DMS 273 treated with DMSO at 0.1 percent for 48 hours (cell line): ENCODE results near the gene EYA3.

ENCODE experiments used
- DNase-seq: peaks from one replicate; lab custom pipeline; 2025; lab: John Stamatoyannopoulos, UW

The EYA3 gene

GRCh38 chr1:28112388-28113241 is 24.2 kb upstream of the EYA3 start:
- DNase-seq = no peak

DNA sequence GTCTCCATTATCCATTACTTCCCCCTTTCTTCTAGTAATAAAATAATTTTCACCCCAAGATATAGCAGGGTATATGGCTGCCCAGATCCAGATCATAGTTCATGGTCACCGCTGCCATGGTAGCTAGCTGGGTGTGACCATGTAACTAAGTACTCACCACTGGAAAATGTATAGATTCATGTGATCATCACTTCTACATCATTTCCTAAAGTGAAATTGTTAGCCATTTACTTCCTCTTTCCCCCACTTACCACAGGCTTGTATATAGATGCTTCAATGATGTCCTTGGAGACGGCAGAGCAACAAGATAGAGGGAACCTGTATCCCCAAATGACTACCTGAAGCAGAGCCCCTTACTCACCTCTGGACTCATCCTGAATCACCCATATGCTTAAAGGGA is 22.7 kb upstream of the EYA3 start:
- no peak for DNase-seq

- DNase-seq = no peak
These were observed 22.1 kb upstream of the EYA3 start for GRCh38 chr1:28110555-28110954.

GRCh38 chr1:28109639-28110038 is 21.2 kb upstream of the EYA3 start:
- no peak for DNase-seq

DNA sequence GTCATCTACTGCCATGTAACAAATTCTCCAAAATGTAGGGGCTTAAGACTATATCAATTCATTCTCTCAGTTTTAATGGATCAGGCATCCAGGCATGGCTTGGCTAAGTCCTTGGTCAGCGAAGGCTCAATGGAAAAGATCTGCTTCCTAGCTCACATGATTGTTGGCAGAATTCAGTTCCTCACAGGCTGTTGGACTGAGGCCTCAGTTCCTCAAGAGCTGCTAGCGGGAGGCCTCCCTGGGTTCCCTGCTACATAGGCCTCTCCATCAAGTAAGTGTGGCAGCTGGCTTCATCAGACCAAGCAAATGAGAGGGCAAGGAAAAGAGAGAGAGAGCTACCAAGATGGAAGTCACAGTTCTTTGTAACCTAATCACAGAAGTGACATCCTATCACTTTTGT is 19.6 kb upstream of the EYA3 start:
- no peak for DNase-seq

DNA sequence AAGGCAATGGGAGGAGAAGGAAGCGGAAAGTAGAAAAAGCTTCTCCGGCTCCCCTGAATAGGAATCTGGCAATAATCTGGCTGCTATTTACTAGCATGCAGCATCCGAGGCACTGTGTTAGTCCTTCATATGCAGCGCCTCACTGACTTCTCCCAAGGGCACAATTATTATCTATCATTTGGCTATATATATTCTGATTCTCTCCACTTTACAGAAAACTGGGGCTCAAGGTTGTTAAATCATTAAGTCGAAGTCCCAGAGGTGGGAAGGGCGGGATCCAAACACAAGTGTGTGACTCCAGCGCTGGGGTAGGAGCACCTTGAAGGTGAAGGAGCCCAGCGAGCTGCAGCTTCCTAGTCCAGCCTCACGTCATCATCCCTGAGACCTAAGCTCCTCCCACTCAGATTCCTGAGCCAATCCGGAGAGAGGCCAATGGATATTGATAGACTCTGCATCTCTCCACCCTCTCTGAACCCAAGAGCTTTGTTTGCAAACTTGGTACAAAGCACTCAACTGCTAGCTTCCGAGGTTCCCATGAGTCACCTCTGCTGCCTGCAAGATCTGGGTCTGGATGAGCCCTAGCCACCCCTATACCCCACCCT is 16.6 kb upstream of the EYA3 start:
- DNase-seq = no peak

DNA sequence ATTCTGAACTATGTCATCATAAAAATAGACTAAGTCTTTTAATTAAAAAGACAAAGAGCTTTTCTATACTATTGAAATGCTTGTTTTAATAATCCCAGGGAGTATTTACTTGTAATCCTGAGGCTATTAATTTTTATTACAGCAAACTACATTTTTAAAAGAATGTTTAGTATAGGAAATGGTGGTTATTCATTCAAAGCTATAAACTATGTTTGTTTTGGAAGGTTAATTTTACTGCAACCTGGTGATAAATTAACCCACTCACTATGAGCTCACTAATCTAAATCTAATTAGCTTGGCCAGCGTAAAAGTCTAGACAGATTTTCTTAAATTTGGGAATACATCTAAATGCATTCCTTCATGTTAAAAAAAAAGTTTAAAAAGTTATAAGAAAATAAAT is 13.8 kb upstream of the EYA3 start:
- no peak for DNase-seq

DNA sequence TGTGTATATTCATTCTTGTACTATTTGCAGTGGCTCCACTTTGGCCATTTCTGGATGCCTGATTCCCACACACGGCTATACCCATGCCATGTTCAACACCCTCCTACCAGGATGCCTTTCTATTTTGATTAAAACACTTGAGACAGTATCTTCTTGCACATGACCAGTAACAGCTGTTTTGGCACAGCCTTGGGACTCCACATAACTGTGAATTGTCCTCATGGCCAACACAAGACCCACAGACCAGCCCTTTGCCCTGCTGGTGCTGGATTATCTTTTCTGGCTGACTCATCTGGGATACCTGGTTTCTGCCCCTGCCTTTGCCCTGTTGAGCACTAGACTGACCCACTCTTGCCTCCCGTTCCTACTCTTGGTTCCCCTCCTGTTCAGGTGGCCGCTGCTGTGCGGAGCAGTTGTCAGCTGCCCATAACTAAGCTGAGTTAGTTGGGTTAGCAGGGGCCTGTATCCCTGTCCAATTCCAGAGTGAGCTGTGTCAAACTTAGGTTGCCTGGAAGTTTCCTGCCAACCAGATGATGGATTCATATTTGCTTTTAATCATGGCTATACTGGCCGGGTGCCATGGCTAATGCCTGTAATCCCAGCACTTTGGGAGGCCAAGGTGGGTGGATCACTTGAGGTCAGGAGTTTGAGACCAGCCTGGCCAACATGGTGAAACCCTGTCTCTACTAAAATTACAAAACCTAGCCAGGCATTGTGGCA is 10.8 kb upstream of the EYA3 start:
- no peak for DNase-seq

DNA sequence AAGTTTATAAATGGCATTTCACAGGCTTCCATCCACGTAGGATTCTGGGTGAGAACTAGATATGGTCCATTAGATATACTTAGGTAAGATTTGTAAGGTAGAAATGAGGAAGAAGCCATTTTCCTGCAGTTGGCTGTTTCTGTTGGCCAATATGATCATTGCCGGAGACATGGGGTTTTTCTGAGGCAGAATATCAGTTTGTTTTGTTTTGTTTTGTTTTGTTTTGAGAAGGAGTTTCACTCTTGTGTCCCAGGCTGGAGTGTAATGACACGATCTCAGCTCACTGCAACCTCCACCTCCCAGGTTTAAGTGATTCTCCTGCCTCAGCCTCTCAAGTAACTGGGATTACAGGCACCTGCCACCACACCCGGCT is 8.7 kb upstream of the EYA3 start:
- DNase-seq = no peak

DNA sequence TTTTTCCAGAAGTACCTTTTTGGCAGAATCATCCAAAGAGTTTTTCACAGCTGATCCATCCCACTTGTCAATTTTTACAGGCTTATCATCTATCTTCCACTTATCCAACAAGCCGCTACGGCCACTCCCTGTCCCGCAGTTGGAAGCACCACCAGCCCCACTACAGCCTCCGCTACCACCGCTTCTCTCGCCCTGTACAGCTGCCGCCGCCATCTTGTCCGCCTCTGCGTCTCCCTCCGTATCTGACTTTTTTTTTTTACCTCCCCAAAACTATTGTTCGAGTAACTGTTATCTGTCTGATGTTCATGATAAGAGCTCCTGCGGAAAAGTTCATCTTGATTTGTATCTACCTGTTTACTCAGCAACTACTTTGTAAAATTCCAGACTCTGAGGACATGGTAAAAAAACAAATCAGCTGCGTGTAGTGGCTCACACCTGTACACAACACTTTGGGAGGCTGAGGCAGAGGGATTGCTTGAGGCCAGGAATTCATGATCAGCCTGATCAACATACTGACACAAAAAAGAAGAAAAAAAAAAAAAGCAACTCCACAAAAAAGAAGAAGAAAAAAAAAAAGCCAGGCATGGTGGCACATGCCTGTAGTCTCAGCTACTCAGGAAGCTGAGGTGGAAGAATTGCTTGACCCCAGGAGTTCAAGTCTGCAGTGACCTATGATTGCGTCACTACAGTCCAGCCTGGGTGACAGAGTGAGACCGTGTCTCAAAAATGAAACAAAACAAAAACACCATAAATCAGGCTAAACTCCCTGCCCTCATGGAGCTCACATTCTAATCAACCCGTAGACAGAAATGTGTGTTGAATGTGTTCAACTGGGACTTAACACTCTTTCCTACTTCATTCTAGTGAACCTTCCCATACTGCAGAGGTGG is 8.0 kb upstream of the EYA3 start:
- no peak for DNase-seq

DNA sequence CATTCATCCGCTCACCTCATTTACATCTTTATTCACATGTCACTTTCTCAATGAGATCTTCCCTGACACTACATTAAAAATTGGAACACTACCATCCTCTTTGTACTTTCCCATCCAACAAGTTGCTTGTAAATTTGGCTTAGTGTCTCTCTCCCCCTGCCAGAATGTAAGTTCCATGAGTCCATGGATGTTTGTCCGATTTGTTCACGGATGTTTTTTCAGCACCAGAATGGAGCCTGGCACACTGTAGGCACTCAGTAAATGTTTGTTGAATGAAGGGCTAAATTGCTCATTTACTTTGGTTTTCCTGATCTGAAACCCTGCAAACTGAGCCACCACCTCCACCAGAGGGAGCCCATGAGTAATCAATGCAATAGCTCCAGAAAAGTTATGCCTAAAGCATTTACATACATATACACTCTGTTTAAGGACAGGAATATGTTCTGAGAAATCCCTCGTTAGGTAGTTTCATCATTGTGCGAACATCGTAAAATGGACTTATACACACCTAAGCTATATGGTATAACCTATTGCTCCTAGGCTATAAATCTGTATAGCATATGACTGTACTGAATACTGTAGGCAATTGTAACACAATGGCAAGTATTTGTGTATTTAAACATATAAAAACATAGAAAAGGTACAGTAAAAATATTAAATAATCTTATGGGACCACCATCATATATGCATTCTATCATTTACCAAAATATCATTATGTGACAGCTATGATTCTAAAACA is 2.8 kb upstream of the EYA3 start:
- DNase-seq = no peak

DNA sequence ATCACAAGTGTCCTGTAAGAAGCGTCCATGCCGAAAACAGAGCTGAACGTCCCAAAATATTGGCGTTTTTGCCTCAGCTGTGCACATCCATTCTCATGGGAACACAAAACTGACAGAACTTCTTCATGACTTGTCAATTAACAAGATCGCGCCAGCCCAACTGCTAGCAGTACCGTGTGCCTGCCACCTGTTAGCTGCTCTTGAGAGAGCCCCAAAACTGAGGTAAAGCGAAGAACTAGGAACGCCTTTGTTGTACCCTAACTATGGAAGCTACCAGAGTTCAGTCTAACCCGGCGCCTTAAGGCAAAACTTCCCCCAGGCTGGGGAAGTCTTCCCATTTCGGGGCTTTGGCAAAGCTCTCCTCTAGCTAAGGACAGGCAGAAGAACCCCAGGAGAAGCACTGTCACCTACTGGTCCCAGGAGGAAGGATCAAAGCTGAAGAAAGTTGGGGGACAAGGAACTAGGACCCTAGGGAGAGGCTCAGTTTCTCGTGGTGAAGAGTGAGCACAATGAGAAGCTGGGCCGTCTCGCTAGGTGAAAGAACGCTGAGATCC is 719 bp downstream of the EYA3 start:
- no peak for DNase-seq

DNA sequence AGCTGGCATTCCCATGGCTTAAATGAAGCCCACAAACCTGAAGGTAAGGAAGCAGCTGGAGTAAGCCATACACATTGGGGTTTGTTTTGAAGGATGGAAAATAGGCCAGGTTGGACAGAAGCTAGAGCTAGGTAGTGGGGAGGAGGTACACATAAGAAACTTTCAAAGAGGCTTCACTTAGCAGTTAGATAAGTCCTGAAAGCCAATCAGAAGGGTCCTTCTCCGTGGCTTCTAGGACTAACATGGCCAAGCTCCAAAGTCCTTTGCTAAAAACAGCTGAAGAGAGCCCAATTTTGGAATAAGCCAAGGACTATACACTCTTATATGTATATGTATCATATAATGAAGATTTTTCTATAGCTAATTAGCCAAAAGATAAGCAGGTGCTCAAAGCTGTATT is 1.8 kb downstream of the EYA3 start:
- DNase-seq = no peak

- no peak for DNase-seq
These were observed 3.3 kb downstream of the EYA3 start for GRCh38 chr1:28085129-28085528.

GRCh38 chr1:28083876-28084275 is 4.5 kb downstream of the EYA3 start:
- DNase-seq = no peak

GRCh38 chr1:28078680-28079626 is 9.5 kb downstream of the EYA3 start:
- DNase-seq = no peak

DNA sequence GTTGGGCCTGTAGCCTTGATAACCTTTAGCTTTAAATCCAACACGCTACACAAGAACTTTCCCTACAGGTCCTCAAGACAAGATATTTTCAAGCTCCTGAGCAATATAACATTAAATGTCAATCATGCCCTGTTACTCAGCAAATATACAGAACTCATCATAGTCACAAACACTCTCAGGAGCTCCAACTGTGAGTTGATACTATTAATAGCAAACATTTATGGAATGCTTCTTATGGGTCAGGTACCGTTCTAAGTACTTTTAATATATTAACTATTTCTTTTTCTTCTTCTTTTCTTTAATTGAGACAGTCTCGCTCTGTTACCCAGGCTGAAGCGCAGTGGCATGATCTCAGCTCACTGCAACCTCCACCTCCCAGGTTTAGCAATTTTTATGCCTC is 10.1 kb downstream of the EYA3 start:
- DNase-seq = no peak

DNA sequence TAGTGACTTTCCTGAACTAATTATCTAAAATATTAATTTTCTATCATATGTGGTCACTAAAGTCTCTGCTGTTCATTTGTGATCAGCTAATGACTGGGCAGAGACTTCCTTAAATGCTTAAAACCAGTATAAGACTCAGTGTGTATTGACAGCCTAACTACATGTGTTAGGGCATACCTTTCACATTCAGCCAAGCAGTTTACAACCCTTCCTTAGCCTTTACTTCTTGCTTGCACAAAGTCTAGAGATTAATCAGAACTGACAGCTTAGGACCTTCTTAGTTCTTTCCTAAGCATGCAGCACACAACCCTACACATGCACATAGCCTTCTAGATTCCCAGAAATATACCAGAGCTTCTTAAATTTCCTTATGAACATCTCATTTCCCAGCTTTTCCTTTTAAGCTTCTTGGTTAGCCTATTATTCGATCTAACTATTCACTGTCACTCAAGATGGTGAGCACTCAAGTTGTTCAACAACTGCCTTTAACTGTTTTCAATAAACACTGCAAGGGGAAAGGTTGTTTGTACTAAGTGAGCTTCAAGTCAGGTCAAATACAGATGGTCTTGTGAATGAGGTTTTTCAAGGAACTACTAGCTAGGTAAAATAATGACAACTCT is 13.4 kb downstream of the EYA3 start:
- DNase-seq = no peak

- DNase-seq = no peak
These were observed 14.5 kb downstream of the EYA3 start for GRCh38 chr1:28073867-28074266.

DNA sequence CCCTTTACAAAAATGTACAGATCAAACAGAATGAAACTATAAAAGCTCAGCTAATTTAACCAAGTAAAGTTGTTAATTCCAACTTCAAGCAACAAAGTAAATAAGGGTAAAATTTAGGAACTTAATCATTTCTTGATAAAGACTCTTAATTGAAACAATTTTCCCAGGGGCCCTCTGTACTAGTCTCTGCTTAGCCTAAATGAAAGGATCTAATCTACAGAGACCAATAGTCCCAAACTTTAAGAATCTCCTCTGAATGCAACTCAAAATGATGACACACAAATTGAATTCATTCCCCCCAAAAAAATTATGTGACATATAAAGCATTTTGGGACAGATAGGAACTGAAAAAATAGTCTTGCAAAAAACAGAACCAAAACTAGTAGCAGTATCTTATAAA is 16.6 kb downstream of the EYA3 start:
- no peak for DNase-seq
